HepG2 (cell line): ENCODE data around the gene ZNF248. TPM values are rescaled to one million over a fixed set of nuclear protein-coding genes. Genes with fewer than 3 reads are reported as not detected.

Source experiments
- ATAC-seq: fragments of 200-7000 bp; cut with Tn5 transposase; 3 replicates; pipeline ENCODE4 v1.9.1; 2020; ENCODE audit warnings: mild to moderate bottlenecking, moderate library complexity
- BruUV-seq: library from RNA; stranded (reverse); fragments of 400-500 nt; replicated peaks from 2 replicates; lab custom pipeline; 2021; lab: Mats Ljungman, UMichigan
- CTCF ChIA-PET: fragments of 300-600 bp; formaldehyde crosslinking; extraction: SDS; loops from one replicate; lab custom pipeline; 2021; ENCODE audit warnings: low total read pairs, inconsistent platforms, low intra/inter-chr PET ratio; lab: Yijun Ruan, JAX
- POLR2A ChIA-PET: fragments of 350-600 bp; sonication (Branson Sonifier 250); formaldehyde crosslinking; loops from one replicate; lab custom pipeline; 2020; ENCODE audit warnings: antibody characterized with exemption, inconsistent platforms; lab: Yijun Ruan, JAX
- DNase-seq: peaks from one replicate; pipeline ENCODE4 v3.0.0-alpha.2; 2015; ENCODE audit warnings: low spot score
- FAIRE-seq: peaks from 3 replicates; lab custom pipeline; 2011; peaks lifted over from hg19 to GRCh38; lab: Jason Lieb, UNC
- H2AFZ ChIP-seq: one replicate; pipeline ENCODE4 v1.6.1; 2011; ENCODE audit warnings: low read length, inconsistent platforms
- H3K27ac ChIP-seq: fragments of 300-600 bp; 3 replicates; pipeline ENCODE4 v1.8.0; 2011; ENCODE audit warnings: mixed run types, mild to moderate bottlenecking, mixed read lengths, low read length, inconsistent platforms; ENCODE audit not compliant: insufficient read depth; ENCODE audit errors: extremely low read length
- H3K27me3 ChIP-seq, 2 experiments: fragments of 200-600 bp in 1 of 2; 2 replicates in 1 of 2; 3 replicates in 1 of 2; pipeline versions ENCODE4 v1.6.0 to v1.8.0; 2011; ENCODE audit warnings: low read length in 2 of 2, mild to moderate bottlenecking in 2 of 2, moderate library complexity in 2 of 2, inconsistent platforms in 1 of 2; ENCODE audit not compliant: insufficient read depth in 2 of 2, control insufficient read depth in 1 of 2
- H3K36me3 ChIP-seq, 2 experiments: fragments of 200-600 bp in 1 of 2; replicated peaks in 1 of 2; 2 replicates in 1 of 2; 3 replicates in 1 of 2; pipeline versions ENCODE4 v1.5.1 to v1.8.0; 2011; ENCODE audit warnings: low read length in 2 of 2, inconsistent platforms in 1 of 2; ENCODE audit not compliant: insufficient read depth in 2 of 2, control insufficient read depth in 1 of 2
- H3K4me1 ChIP-seq: 2 replicates; pipeline ENCODE4 v1.5.1; 2012; ENCODE audit warnings: low read length, inconsistent platforms; ENCODE audit not compliant: insufficient read depth
- H3K4me2 ChIP-seq: 2 replicates; pipeline ENCODE4 v1.6.0; 2011; ENCODE audit warnings: low read depth, low read length, inconsistent platforms
- H3K4me3 ChIP-seq, 3 experiments: fragments of 200-600 bp in 1 of 3; sonication (generic), shearing (Covaris generic) in 1 of 3; replicated peaks in 1 of 3; 2 replicates each; pipeline ENCODE4 v1.5.1; 2011 to 2016; ENCODE audit warnings: low read length in 3 of 3, inconsistent platforms in 2 of 3, low read depth in 2 of 3, mild to moderate bottlenecking in 2 of 3, control low read depth in 1 of 3, mixed read lengths in 1 of 3; ENCODE audit not compliant: insufficient read depth in 1 of 3
- H3K79me2 ChIP-seq: one replicate; pipeline ENCODE4 v1.6.1; 2011; ENCODE audit warnings: low read length, inconsistent platforms; ENCODE audit not compliant: insufficient read depth
- H3K9ac ChIP-seq: 2 replicates; pipeline ENCODE4 v1.6.0; 2011; ENCODE audit warnings: mild to moderate bottlenecking, low read depth, low read length, inconsistent platforms; ENCODE audit not compliant: insufficient read depth
- H3K9me3 ChIP-seq: 2 replicates; pipeline ENCODE4 v1.5.1; 2012; ENCODE audit warnings: mild to moderate bottlenecking, low read length
- H4K20me1 ChIP-seq: 2 replicates; pipeline ENCODE4 v1.6.0; 2011; ENCODE audit warnings: inconsistent platforms, mild to moderate bottlenecking, low read length, moderate library complexity; ENCODE audit not compliant: insufficient read depth
- CEBPB ChIP-seq: IDR thresholded peaks from 2 replicates; pipeline ENCODE4 v1.6.1; 2011; ENCODE audit warnings: low read depth, low read length, improper control_type of control experiment, borderline replicate concordance
- CEBPG ChIP-seq: IDR thresholded peaks from 2 replicates; pipeline ENCODE4 v1.6.1; 2016
- KLF12 ChIP-seq: sonication (generic); formaldehyde crosslinking; IDR thresholded peaks from 2 replicates; pipeline ENCODE4 v1.4.0; 2020; ENCODE audit warnings: missing genetic modification reagents, borderline replicate concordance
- PAF1 ChIP-seq: IDR thresholded peaks from 2 replicates; pipeline ENCODE4 v1.6.1; 2016; ENCODE audit warnings: missing genetic modification reagents, missing compliant biosample characterization
- ZBTB1 ChIP-seq: sonication (generic); formaldehyde crosslinking; IDR thresholded peaks from 2 replicates; pipeline ENCODE4 v1.4.0; 2020; ENCODE audit warnings: missing genetic modification reagents, borderline replicate concordance
- ZBTB7A ChIP-seq: sonication (generic); formaldehyde crosslinking; IDR thresholded peaks from 2 replicates; pipeline ENCODE4 v1.8.0; 2022; ENCODE audit warnings: mild to moderate bottlenecking, missing genetic modification reagents
- ZNF768 ChIP-seq: sonication (generic); formaldehyde crosslinking; IDR thresholded peaks from 2 replicates; pipeline ENCODE4 v1.4.0; 2020; ENCODE audit warnings: missing genetic modification reagents
- ZNF773 ChIP-seq: sonication (generic); formaldehyde crosslinking; IDR thresholded peaks from 2 replicates; pipeline ENCODE4 v1.4.0; 2020; ENCODE audit warnings: missing genetic modification reagents, borderline replicate concordance
- WGBS: methylation state at CpG from one replicate; pipeline ENCODE4 v1.1.6; 2017; ENCODE audit warnings: low lambda C conversion rate; 5-methylcytosine and 5-hydroxymethylcytosine counted together
- in situ Hi-C: cut with HindIII; loops from 2 replicates; pipeline ENCODE4 v1.10.0; 2017; ENCODE audit warnings: low pct_unique_long_range_greater_than_20kb; ENCODE audit not compliant: extremely low pct_ligation_motif_present
- intact Hi-C: fragments of 100-400 bp; cut with micrococcal nuclease; formaldehyde crosslinking; loops from one replicate; pipeline ENCODE4 v1.10.0; 2022; ENCODE audit not compliant: unreplicated experiment
- polyA plus RNA-seq, 8 experiments: library from polyadenylated mRNA; depleted of rRNA in 3 of 8; stranded (reverse) in 7 of 8; unstranded in 1 of 8; fragments of >200 nt; fragmentation: Illumina TruSeq in 4 of 8; extraction: Trizol in 4 of 8; gene quantifications; 2 replicates each; pipeline versions ENCODE4 v1.2.1 to v1.2.3, GENCODE V29; 2011 to 2016; ENCODE audit warnings: low read depth in 4 of 8, missing spikeins in 1 of 8, mixed read lengths in 1 of 8; ENCODE audit not compliant: insufficient read depth in 1 of 8
- total RNA-seq, 5 experiments: library from RNA; depleted of rRNA; stranded (reverse); fragments of >200 nt; fragmentation: Illumina TruSeq; extraction: Trizol; gene quantifications; 2 replicates each; pipeline ENCODE4 v1.2.3, GENCODE V29; 2016; ENCODE audit warnings: low read depth in 1 of 5
- TF ChIP-seq, protein P1 (sequence below): sonication (generic); formaldehyde crosslinking; IDR thresholded peaks from 2 replicates; pipeline ENCODE4 v1.5.1; 2020; ENCODE audit warnings: mild to moderate bottlenecking, missing genetic modification reagents, borderline replicate concordance
- TF ChIP-seq, protein P2 (sequence below): IDR thresholded peaks from 2 replicates; pipeline ENCODE4 v1.6.1; 2016; ENCODE audit warnings: low read depth
- TF ChIP-seq, protein P3 (sequence below): sonication (generic); formaldehyde crosslinking; IDR thresholded peaks from 2 replicates; pipeline ENCODE4 v1.5.0; 2020; ENCODE audit warnings: mild to moderate bottlenecking, missing genetic modification reagents
- TF ChIP-seq, protein P4 (sequence below): sonication (generic); formaldehyde crosslinking; IDR thresholded peaks from 2 replicates; pipeline ENCODE4 v1.4.0; 2020; ENCODE audit warnings: missing genetic modification reagents

Gene ZNF248
- total and polyA plus RNA-seq, 2 of the 13 experiments (the other 11 are each of a cell fraction or from before 2014, with no cell fraction given) = 12.8 to 13.3 TPM

DNA sequence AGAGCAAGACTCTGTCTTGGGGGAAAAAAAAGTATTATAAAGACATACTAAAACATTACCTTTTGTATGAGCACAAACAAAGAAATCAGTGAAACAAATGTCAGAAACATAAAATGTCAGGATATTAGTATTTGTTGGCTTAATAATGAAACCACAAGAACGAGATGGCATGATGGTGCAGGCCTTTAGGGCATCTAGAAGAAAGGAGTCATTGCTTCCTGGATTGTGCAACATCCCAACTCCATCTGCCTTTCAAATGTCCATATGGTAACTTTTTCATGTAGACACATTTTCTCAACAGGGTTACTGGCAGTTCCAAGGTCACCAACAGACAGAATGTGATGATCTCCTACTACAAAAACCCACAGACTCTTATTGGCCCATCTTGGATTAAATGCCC, 96.6 kb downstream of the ZNF248 start:
- ATAC-seq = no peak
- WGBS = 100% methylated on average over 1 of the region's 1 CpG
- in situ Hi-C loops (loop anchor here (25.0 kb wide), 1 partner anchor 874 kb away; no protein-coding TSS in a partner anchor), intact Hi-C loops (no loop called here)
- ChIA-PET CTCF (no interaction called here), POLR2A (no interaction called here)
- no peaks in the 10 kb centered on the region for H3K79me2 ChIP-seq
- no peak for FAIRE-seq
- no peaks in the 10 kb centered on the region for H3K36me3 ChIP-seq
- peaks cover 11% of the 10 kb centered on the region for H3K4me1 ChIP-seq
- no TSS peak for BruUV-seq
- H3K9me3 ChIP-seq = no peaks in the 10 kb centered on the region
- DNase-seq = no peak
- no peak overlapping the region for H2AFZ ChIP-seq
- H3K27me3 ChIP-seq = no peaks in the 10 kb centered on the region
- H3K4me3 ChIP-seq = no peak overlapping the region
- no peaks in the 10 kb centered on the region for H4K20me1 ChIP-seq
- H3K27ac ChIP-seq = no peak overlapping the region
- H3K4me2 ChIP-seq = no peak overlapping the region
- no peak overlapping the region for H3K9ac ChIP-seq
- TF ChIP-seq PAF1 (CRISPR knock-in tag) = no peak
- TF ChIP-seq CEBPB = peak; percentile 73
- TF ChIP-seq ZNF773 (CRISPR knock-in tag) = no peak
- TF ChIP-seq, protein P1, sequence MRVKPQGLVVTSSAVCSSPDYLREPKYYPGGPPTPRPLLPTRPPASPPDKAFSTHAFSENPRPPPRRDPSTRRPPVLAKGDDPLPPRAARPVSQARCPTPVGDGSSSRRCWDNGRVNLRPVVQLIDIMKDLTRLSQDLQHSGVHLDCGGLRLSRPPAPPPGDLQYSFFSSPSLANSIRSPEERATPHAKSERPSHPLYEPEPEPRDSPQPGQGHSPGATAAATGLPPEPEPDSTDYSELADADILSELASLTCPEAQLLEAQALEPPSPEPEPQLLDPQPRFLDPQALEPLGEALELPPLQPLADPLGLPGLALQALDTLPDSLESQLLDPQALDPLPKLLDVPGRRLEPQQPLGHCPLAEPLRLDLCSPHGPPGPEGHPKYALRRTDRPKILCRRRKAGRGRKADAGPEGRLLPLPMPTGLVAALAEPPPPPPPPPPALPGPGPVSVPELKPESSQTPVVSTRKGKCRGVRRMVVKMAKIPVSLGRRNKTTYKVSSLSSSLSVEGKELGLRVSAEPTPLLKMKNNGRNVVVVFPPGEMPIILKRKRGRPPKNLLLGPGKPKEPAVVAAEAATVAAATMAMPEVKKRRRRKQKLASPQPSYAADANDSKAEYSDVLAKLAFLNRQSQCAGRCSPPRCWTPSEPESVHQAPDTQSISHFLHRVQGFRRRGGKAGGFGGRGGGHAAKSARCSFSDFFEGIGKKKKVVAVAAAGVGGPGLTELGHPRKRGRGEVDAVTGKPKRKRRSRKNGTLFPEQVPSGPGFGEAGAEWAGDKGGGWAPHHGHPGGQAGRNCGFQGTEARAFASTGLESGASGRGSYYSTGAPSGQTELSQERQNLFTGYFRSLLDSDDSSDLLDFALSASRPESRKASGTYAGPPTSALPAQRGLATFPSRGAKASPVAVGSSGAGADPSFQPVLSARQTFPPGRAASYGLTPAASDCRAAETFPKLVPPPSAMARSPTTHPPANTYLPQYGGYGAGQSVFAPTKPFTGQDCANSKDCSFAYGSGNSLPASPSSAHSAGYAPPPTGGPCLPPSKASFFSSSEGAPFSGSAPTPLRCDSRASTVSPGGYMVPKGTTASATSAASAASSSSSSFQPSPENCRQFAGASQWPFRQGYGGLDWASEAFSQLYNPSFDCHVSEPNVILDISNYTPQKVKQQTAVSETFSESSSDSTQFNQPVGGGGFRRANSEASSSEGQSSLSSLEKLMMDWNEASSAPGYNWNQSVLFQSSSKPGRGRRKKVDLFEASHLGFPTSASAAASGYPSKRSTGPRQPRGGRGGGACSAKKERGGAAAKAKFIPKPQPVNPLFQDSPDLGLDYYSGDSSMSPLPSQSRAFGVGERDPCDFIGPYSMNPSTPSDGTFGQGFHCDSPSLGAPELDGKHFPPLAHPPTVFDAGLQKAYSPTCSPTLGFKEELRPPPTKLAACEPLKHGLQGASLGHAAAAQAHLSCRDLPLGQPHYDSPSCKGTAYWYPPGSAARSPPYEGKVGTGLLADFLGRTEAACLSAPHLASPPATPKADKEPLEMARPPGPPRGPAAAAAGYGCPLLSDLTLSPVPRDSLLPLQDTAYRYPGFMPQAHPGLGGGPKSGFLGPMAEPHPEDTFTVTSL (CRISPR knock-in tag) = no peak
- TF ChIP-seq, protein P2, sequence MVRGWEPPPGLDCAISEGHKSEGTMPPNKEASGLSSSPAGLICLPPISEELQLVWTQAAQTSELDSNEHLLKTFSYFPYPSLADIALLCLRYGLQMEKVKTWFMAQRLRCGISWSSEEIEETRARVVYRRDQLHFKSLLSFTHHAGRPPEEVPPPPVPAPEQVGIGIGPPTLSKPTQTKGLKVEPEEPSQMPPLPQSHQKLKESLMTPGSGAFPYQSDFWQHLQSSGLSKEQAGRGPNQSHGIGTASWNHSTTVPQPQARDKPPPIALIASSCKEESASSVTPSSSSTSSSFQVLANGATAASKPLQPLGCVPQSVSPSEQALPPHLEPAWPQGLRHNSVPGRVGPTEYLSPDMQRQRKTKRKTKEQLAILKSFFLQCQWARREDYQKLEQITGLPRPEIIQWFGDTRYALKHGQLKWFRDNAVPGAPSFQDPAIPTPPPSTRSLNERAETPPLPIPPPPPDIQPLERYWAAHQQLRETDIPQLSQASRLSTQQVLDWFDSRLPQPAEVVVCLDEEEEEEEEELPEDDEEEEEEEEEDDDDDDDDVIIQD (CRISPR knock-in tag) = no peak
- no peak for TF ChIP-seq ZBTB7A (CRISPR knock-in tag)
- TF ChIP-seq, protein P3, sequence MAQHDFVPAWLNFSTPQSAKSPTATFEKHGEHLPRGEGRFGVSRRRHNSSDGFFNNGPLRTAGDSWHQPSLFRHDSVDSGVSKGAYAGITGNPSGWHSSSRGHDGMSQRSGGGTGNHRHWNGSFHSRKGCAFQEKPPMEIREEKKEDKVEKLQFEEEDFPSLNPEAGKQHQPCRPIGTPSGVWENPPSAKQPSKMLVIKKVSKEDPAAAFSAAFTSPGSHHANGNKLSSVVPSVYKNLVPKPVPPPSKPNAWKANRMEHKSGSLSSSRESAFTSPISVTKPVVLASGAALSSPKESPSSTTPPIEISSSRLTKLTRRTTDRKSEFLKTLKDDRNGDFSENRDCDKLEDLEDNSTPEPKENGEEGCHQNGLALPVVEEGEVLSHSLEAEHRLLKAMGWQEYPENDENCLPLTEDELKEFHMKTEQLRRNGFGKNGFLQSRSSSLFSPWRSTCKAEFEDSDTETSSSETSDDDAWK (CRISPR knock-in tag) = no peak
- TF ChIP-seq ZBTB1 = no peak
- no peak for TF ChIP-seq ZNF768
- TF ChIP-seq CEBPG (CRISPR knock-in tag) = peak; percentile 45
- TF ChIP-seq, protein P4, sequence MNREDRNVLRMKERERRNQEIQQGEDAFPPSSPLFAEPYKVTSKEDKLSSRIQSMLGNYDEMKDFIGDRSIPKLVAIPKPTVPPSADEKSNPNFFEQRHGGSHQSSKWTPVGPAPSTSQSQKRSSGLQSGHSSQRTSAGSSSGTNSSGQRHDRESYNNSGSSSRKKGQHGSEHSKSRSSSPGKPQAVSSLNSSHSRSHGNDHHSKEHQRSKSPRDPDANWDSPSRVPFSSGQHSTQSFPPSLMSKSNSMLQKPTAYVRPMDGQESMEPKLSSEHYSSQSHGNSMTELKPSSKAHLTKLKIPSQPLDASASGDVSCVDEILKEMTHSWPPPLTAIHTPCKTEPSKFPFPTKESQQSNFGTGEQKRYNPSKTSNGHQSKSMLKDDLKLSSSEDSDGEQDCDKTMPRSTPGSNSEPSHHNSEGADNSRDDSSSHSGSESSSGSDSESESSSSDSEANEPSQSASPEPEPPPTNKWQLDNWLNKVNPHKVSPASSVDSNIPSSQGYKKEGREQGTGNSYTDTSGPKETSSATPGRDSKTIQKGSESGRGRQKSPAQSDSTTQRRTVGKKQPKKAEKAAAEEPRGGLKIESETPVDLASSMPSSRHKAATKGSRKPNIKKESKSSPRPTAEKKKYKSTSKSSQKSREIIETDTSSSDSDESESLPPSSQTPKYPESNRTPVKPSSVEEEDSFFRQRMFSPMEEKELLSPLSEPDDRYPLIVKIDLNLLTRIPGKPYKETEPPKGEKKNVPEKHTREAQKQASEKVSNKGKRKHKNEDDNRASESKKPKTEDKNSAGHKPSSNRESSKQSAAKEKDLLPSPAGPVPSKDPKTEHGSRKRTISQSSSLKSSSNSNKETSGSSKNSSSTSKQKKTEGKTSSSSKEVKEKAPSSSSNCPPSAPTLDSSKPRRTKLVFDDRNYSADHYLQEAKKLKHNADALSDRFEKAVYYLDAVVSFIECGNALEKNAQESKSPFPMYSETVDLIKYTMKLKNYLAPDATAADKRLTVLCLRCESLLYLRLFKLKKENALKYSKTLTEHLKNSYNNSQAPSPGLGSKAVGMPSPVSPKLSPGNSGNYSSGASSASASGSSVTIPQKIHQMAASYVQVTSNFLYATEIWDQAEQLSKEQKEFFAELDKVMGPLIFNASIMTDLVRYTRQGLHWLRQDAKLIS (CRISPR knock-in tag) = no peak
- TF ChIP-seq KLF12 (CRISPR knock-in tag) = no peak
